ENCODE results near the gene RAD23A. TPM values are rescaled to one million over a fixed set of nuclear protein-coding genes. Genes with fewer than 3 reads are reported as not detected.

The RAD23A gene
- total RNA-seq, 4 donors from 2014 or later: 133 to 219 (median 158) TPM

DNA sequence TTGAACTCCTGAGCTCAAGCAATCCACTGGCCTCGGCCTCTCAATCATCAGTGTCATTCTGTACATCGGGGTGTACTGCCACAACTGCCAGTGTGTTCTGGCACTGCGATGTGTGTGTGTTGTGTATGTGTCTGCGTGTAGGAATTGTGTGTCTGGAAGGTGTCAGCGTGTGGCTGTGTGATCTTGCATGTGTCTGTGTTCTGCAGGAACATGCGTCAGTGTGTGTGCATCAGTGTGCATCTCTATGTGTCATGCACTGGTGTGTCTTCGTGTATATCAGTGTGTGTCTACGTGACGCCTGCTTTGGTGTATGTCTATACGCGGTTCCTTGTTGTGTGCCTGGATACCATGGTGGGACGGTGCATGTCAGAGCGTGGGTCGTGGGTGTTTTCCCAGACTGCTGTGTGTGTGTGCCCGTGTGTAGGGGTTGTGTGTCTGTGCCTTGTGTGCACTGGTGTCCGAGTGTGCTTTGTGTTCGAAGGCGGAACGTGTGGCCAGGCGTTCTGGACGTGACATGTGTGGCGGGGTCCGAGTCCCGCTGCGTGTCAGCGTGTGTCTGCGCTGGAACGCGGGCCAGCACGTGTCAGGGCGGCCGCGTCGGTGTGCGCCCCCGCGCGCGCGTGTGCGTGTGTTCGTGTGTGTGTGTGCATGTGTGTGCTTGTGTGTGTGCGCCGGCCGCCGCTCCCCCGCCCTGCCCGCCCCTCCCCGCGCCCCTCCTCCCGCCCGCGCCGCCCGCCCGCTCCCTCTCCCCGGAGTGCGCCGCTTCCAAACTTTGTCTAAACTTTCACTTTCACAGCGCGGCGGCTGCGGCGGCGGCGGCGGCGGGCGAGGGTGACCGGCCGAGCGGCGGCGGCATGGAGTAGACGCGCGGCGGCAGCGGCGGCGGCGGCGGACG is 49.3 kb downstream of the RAD23A start, which contains the start of gene NFIX:
NFIX (plus strand) TSS at position 775 of the 895 bp plus-strand sequence. CDS start 363 bp downstream, outside the sequence.
- 66% methylated on average over 3 of the region's 84 CpGs; no CpG with 5 or more reads in 1 of the 2 donors for WGBS, 2 donors (ENCODE audit: low coverage in 1 of 2)
- H3K36me3 ChIP-seq: peaks cover 0 to 5% of the 10 kb centered on the region in 2 donors
- ATAC-seq: peak; percentile 69
- peak; percentile 34 for TF ChIP-seq POLR2AphosphoS5 (IDR thresholded peaks at IDR 0.05)
- TF ChIP-seq, protein P1, sequence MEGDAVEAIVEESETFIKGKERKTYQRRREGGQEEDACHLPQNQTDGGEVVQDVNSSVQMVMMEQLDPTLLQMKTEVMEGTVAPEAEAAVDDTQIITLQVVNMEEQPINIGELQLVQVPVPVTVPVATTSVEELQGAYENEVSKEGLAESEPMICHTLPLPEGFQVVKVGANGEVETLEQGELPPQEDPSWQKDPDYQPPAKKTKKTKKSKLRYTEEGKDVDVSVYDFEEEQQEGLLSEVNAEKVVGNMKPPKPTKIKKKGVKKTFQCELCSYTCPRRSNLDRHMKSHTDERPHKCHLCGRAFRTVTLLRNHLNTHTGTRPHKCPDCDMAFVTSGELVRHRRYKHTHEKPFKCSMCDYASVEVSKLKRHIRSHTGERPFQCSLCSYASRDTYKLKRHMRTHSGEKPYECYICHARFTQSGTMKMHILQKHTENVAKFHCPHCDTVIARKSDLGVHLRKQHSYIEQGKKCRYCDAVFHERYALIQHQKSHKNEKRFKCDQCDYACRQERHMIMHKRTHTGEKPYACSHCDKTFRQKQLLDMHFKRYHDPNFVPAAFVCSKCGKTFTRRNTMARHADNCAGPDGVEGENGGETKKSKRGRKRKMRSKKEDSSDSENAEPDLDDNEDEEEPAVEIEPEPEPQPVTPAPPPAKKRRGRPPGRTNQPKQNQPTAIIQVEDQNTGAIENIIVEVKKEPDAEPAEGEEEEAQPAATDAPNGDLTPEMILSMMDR (IDR thresholded peaks at IDR 0.05): no peak
- no peaks in the 10 kb centered on the region for H3K27me3 ChIP-seq
- H3K9me3 ChIP-seq: no peaks in the 10 kb centered on the region
- H3K4me3 ChIP-seq: peak within 1 kb of the TSS; percentile 50 to 91
- H3K4me1 ChIP-seq: peaks cover 0 to 43% (median 28%) of the 10 kb centered on the region in 3 donors
- H3K27ac ChIP-seq: peak within 1 kb of the TSS; percentile 49 to 98 (median 94)

DNA sequence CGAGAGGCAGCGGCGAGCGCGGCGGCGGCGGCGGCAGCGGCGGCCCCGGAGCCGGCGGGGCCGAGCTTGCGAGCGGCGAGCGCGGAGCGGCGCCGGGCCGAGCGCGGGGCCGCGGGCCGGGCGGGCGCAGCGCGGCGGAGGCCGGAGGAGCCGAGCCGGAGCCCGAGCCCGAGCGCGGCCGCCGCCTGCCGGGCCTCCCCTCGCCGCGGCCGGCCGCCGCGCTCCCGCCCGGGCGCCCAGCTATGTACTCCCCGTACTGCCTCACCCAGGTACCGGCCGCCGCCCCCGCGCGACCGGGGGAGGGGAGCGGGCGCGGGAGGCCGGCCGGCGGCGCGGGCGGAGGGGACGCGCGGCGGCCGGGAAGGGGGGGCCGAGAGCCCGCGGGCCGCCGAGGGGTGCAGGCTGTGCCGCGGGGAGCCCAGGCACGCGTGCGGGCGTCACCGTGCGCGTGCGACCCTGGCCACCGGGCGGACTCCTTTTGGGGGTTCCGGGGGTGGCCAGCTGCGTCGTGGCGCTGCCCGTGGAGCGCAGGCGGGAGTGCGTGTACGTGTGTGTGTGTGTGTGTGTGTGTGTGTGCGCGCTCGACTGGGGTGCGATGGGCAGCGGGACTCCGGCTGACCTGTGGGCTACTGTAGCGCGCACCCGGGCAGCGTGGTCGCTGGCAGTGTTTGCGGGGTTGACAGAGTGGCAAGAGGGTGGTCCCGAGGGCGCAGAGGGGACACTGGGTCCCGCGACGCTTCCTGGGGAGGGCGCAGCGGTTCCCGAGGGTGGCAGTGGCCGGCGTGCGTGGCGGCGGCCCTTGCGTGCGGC is 50.1 kb downstream of the RAD23A start:
- peaks cover 0 to 5% of the 10 kb centered on the region in 2 donors for H3K36me3 ChIP-seq
- peak; percentile 35 for ATAC-seq

DNA sequence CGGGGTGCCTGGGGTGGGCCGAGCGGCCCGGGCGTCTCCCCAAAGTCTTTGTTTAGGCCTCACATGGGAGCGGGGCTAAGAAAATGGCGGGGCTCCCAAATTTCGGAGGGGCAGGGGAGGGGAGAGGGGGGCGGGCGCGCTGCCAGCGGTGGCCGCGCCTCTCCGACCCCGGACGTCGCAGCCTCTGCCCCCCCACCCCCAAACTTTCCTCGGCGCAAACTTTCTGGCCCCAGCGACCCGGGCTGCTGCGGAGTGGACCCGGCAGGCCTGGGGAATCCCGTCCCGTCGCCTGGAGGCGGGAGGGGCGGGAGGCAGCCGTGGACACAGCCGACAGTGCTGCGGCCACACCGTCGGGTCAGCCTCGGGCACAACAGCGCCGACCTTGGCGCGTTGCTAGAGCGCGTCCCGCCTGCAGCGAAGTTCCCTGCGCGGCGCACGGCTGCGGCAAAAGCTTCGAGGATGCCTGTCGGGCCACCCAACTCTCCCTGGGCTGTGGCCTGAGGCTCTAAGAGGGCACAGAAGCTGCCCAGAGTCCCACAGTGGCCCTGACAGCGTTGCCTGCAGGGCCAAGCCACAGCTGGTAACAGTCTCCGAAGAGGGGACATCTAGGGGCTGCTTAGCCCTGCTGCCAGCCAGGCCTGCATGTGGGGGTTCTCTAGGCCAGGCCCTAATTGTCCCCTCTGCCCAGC is 50.9 kb downstream of the RAD23A start:
- TF ChIP-seq POLR2A (IDR thresholded peaks at IDR 0.05) (no peak), POLR2AphosphoS5 (IDR thresholded peaks at IDR 0.05) (no peak), EP300 (IDR thresholded peaks at IDR 0.05) (no peak)
- TF ChIP-seq, protein P1 (IDR thresholded peaks at IDR 0.05): peak in 1 of 4 experiments; percentile 37
- no CpG with 5 or more reads among the region's 52 CpGs for WGBS, 2 donors (ENCODE audit: low coverage in 1 of 2)
- no peaks in the 10 kb centered on the region for H3K27me3 ChIP-seq
- peak overlapping the region; percentile 49 to 98 (median 94) for H3K27ac ChIP-seq
- ATAC-seq: peak; percentile 23
- peaks cover 0 to 59% (median 43%) of the 10 kb centered on the region in 3 donors for H3K4me1 ChIP-seq
- no peaks in the 10 kb centered on the region for H3K9me3 ChIP-seq
- peaks cover 0 to 5% of the 10 kb centered on the region in 2 donors for H3K36me3 ChIP-seq
- H3K4me3 ChIP-seq: peak overlapping the region; percentile 50 to 91

More for the DNA sequence above, 50.1 kb downstream of the RAD23A start:
- WGBS, 2 donors (ENCODE audit: low coverage in 1 of 2): no CpG with 5 or more reads among the region's 129 CpGs
- Histone ChIP-seq H3K4me1 (peaks cover 0 to 52% (median 35%) of the 10 kb centered on the region in 3 donors), H3K27me3 (no peaks in the 10 kb centered on the region), H3K4me3 (peak overlapping the region; percentile 50 to 91), H3K9me3 (no peaks in the 10 kb centered on the region), H3K27ac (peak overlapping the region; percentile 49 to 98 (median 94))
- TF ChIP-seq POLR2AphosphoS5 (IDR thresholded peaks at IDR 0.05) (no peak), POLR2A (IDR thresholded peaks at IDR 0.05) (peak in 1 of 2 donors; percentile 7), EP300 (IDR thresholded peaks at IDR 0.05) (no peak)
- TF ChIP-seq, protein P1 (IDR thresholded peaks at IDR 0.05): peak in 1 of 4 experiments; percentile 11

DNA sequence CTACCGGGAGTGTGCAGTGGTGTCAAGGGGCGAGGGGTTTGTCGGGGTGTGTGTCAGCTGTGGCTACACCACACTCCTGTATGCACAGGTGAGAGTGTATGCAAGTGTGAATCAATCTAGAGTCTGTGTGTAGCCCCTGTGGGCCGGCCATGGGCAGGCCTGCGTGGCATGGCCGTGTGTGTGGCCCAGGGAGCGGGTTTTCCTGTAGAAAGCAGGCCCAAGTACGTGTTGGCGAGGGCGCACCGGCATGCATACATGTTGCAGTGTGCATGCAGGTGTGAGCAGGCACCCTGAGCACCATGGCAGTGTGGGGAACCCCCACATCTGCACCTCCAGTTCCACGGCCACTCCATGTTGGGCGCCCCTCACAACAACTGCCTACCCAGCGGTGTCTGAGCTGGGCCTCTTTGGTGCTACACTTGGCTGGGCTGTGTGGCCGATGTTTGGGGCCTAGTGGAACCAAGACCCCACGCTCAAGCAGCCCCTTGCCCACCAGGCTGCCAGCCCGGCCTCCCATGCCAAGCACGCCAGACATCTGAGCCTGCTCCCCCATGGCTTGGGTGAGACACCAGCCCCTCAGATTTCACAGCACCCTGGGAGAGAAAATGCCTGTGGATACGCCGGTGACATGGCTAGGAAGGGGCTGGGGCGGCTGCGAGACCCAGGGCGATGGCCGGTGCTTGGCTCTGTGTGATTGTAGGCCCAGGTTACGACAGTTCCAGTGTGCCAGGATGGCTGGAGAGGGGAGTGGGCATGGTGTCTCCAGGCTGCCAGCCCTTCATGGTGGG is 51.7 kb downstream of the RAD23A start:
- H3K4me3 ChIP-seq: peak overlapping the region; percentile 50 to 91
- no peak for TF ChIP-seq POLR2A (IDR thresholded peaks at IDR 0.05)
- H3K4me1 ChIP-seq: peaks cover 0 to 68% (median 45%) of the 10 kb centered on the region in 3 donors
- no peak for ATAC-seq
- H3K9me3 ChIP-seq: no peaks in the 10 kb centered on the region
- H3K36me3 ChIP-seq: peaks cover 0 to 5% of the 10 kb centered on the region in 2 donors
- no peaks in the 10 kb centered on the region for H3K27me3 ChIP-seq
- H3K27ac ChIP-seq: peak overlapping the region; percentile 49 to 98 (median 94)
- WGBS, 2 donors (ENCODE audit: low coverage in 1 of 2): 59% methylated on average over 4 of the region's 25 CpGs; no CpG with 5 or more reads in 1 of the 2 donors
